IPS-18a (cell line): ENCODE results near the gene SKP1.

Experiments used
- H3K27ac ChIP-seq: one replicate; pipeline ENCODE4 v1.5.1; 2013; ENCODE audit warnings: low read length
- H3K27me3 ChIP-seq: one replicate; pipeline ENCODE4 v1.6.1; 2013; ENCODE audit warnings: mild to moderate bottlenecking, low read length; ENCODE audit not compliant: control insufficient read depth, insufficient read depth
- H3K36me3 ChIP-seq: one replicate; pipeline ENCODE4 v1.6.1; 2013; ENCODE audit warnings: low read depth, low read length; ENCODE audit not compliant: control insufficient read depth
- H3K4me1 ChIP-seq: one replicate; pipeline ENCODE4 v1.6.1; 2013; ENCODE audit warnings: low read depth, low read length; ENCODE audit not compliant: control insufficient read depth
- H3K4me3 ChIP-seq: one replicate; pipeline ENCODE4 v1.5.1; 2013; ENCODE audit warnings: low read length
- H3K9ac ChIP-seq: one replicate; pipeline ENCODE4 v1.6.1; 2013; ENCODE audit warnings: mild to moderate bottlenecking, low read length, moderate library complexity
- H3K9me3 ChIP-seq: one replicate; pipeline ENCODE4 v1.6.1; 2013; ENCODE audit warnings: low read depth, low read length; ENCODE audit not compliant: control insufficient read depth

The SKP1 gene

DNA sequence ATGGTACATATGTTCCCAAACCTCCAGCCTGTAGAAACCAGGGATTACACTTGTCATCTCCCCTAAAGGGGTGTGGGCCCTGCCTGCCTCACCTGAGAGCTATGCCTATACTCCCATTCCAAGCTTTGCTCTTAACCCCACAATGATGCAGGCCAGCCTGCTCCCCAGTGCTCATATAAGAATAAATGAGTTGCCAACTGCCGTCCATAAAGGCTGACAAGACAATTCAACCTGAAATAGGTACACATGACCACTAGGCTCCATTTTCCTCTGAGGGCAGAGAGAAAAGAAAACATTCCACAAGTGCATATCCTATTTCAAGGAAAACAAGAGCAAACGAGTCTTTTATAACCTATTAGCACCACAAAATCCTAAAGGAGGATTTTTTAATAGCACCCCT lies 28.4 kb downstream of the SKP1 start:
- Histone ChIP-seq H3K36me3 (peaks cover 63% of the 10 kb centered on the region), H3K27ac (no peak overlapping the region), H3K4me1 (no peaks in the 10 kb centered on the region), H3K4me3 (no peak overlapping the region), H3K9ac (no peak overlapping the region), H3K27me3 (no peaks in the 10 kb centered on the region), H3K9me3 (no peaks in the 10 kb centered on the region)

DNA sequence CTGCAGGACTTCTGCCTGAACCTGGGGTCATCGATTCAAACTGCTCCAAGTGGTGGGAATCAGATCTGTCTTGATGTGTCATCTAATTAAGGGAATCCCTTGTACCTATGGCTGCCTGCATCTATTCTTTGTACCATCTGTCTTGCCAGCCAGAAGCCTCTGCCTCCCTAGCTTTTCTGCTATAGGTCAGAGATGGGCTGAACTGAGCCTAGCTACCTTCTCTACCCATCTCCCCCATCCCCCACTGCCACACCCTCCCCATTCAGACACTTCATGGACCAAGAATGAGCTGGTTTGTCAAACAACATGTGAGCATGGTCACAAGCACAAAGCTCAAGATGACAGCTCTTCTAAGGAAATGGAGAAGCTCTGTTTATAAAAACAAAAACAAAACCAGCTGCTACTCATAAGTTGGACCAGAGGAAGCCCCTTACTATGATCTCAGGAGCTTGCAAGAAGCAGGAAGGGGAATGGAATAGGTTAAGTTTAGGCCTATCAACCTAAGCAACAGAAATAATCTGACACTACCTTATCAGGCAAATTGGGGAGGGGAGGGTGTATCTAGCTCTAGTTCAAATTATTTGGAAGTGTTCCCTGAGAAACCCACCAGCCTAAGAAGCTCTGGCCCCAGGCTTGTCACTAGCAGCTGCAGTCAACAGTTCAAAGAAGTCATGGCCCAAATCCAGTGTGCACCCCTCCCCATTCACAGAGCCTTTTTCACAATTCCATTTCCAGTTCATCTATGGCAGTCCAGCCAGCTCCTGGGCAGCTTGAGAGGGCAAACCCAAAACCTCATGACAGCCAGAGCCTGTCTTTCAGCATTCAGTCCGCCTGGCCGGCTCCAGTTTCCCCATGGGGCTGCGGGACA lies 29.9 kb downstream of the SKP1 start:
- Histone ChIP-seq H3K36me3 (peaks cover 60% of the 10 kb centered on the region), H3K4me1 (no peaks in the 10 kb centered on the region), H3K9ac (no peak overlapping the region), H3K27me3 (no peaks in the 10 kb centered on the region), H3K27ac (no peak overlapping the region), H3K4me3 (no peak overlapping the region), H3K9me3 (no peaks in the 10 kb centered on the region)

DNA sequence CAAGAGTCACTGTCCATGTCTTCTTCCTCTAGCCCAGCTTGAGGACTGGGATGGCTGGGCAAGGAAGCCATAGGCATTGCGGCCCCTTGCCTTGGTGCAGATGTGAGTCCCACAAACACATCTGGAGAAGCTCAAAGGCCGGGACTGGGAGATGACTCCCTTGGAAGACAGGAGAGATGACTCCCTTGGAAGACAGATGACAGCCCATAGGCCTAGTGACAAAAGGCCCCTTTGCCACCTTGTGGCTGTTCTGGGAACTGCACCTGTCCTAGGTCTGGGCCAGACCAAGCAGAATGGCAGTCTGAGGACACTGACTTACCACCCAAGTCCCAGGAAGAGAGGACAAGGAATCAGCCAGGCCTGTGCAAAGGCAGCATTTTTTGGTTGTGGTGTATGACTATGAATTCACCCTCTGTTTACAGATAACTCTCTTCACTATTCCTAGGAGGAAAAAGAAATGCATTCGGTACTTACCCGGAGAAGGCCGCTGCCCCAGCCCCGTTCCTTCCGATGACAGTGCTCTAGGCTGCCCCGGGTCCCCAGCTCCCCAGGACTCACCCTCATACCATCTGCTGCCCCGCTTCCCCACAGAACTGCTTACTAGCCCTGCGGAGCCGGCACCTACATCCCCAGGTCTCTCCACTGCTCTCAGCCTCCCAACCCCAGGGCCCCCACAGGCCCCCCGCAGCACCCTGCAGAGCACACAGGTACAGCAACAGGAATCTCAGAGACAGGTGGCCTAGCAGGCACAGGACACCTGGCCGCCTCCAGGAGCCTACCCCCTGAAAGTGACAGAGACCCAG lies 30.8 kb downstream of the SKP1 start:
- H3K4me1 ChIP-seq, result no peaks in the 10 kb centered on the region
- no peak overlapping the region for H3K27ac ChIP-seq
- no peaks in the 10 kb centered on the region for H3K9me3 ChIP-seq
- no peaks in the 10 kb centered on the region for H3K27me3 ChIP-seq
- H3K4me3 ChIP-seq, result no peak overlapping the region
- peaks cover 53% of the 10 kb centered on the region for H3K36me3 ChIP-seq
- H3K9ac ChIP-seq, result no peak overlapping the region

DNA sequence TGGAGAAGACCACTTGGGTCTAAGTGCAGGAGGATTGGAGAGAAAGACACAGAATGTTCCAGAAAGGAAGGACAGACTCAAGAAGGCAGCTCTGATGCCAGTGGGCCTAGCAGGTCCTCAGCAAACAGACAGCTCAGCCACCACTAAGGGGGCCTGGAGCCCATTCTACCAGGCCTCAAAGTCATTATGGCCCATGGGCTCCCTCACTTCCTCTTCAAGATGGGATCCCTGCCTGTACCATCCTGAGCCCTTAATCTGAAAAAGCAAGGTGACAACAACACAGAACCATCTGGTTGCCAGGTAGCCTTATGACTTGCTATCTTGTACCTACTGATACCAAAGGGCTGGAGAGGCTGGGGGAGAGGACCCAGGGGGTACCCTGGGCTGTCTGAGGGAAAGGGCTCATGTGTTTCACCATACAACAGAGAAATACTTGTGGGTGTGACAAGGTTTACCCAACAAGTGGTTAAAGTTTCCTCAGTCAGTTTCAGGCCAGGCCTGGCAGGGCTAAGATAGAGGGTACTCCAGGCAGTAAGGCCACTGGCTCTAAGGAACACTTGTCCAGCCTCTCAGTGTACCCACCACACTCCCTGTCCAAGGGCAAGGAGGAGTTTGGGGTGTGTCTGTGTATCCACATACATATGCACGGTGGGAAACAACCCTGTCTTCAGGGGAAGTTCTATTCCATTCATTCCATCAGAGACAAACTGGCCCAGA lies 31.6 kb downstream of the SKP1 start:
- Histone ChIP-seq H3K9me3 (no peaks in the 10 kb centered on the region), H3K27ac (no peak overlapping the region), H3K27me3 (no peaks in the 10 kb centered on the region), H3K36me3 (peaks cover 45% of the 10 kb centered on the region), H3K4me3 (no peak overlapping the region), H3K9ac (no peak overlapping the region), H3K4me1 (no peaks in the 10 kb centered on the region)

DNA sequence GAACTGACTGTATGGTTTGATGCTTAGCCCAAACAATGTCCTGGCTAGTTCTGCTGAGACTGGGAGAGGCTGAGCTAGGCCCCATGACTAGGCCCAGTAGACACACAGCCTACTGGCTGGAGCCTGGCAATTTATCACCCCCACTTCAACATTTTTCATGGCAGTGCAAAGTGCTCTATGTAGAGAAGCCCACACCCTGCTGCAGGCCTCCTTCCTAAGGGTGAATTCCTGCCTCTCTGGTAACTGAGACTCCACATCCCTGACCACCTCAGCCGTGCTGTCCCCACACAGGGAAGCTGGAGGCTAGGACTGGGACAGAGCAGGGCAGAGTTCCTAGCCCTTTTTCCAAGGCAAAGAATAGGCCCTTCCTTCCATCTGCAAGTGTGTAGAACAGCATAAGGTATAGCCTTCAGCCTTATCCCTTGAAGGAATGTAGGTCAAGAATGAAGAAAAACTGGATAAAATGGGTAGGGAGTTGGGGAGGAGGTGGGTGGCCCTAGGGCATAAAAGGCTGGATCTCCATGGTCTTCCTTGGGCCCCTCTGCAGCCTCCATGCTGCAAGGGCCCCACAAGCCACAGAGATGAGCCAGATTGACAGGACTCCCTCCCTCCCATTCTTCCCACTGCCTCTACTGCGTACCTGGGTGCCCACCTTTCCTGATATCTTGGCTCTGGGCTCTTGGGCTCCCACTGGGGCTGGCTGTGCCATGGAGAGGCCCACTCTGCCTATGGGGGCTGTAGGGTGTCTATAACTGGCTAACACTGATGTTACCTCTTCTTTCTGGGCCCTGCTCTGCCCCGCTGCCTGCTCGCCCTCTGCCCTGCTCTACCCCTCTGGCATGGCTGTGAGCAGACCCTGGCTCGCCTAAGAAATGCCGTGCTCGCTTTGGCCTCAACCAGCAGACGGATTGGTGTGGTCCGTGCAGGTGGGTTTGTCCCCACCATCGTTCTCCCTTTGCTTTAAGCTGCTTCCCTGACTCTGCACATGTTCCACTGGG lies 32.5 kb downstream of the SKP1 start:
- Histone ChIP-seq H3K27ac (no peak overlapping the region), H3K27me3 (no peaks in the 10 kb centered on the region), H3K36me3 (peaks cover 36% of the 10 kb centered on the region), H3K9me3 (no peaks in the 10 kb centered on the region), H3K4me1 (no peaks in the 10 kb centered on the region), H3K9ac (no peak overlapping the region), H3K4me3 (no peak overlapping the region)

DNA sequence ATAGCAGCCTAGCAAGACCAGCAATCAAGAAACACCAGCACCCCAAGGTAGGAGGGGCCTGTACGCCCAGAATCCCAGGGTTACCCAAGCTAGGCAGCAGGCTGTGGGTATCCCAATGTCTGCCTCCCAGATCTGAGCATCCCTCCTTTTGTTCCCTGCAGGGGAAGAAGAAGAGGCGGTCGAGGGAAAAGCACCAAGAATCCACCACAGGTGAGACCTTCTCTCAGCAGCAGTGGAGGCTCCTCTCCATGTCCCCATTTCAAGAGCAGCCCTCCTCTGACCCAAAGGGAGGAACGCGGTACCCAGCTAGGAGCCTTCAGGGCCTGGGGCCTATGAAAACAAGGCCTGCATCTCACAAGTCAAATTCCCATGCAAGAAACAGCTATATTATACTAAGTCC lies 33.3 kb downstream of the SKP1 start:
- Histone ChIP-seq H3K9me3 (no peaks in the 10 kb centered on the region), H3K4me1 (no peaks in the 10 kb centered on the region), H3K27me3 (no peaks in the 10 kb centered on the region), H3K4me3 (no peak overlapping the region), H3K36me3 (peaks cover 32% of the 10 kb centered on the region), H3K9ac (no peak overlapping the region), H3K27ac (no peak overlapping the region)

DNA sequence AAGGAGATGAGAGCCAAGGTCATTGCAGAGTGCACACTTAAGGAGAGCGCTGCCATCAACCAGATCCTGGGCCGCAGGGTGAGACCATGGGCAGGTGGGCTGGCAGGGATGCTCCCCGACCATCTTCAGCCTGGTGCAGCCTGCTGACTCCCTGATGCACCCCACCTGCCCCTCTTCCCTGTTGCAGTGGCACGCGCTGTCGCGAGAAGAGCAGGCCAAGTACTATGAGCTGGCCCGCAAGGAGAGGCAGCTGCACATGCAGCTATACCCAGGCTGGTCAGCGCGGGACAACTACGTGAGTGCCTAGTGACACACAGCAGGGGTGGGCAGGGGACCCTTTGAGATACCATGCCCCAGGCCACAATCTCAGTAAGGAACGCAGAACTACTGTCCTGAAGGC lies 33.9 kb downstream of the SKP1 start:
- Histone ChIP-seq H3K9ac (no peak overlapping the region), H3K36me3 (peaks cover 32% of the 10 kb centered on the region), H3K4me1 (no peaks in the 10 kb centered on the region), H3K4me3 (no peak overlapping the region), H3K9me3 (no peaks in the 10 kb centered on the region), H3K27me3 (no peaks in the 10 kb centered on the region), H3K27ac (no peak overlapping the region)

DNA sequence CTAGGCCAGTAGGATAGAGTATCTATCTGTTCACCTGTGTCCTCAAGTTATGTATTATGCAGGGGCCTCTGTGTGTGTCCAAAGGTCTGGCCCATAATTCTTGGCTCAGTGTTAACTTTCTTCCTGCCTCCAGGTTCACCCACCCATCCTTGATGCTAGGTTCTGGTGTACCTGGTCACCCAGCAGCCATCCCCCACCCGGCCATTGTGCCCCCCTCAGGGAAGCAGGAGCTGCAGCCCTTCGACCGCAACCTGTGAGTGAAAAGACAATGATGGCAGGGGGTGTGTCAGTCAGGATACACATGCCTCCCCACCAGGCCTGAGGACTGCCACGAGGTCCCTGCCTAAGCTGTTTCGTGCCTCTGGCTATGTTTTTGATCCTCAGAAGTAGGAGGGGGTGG lies 34.7 kb downstream of the SKP1 start:
- Histone ChIP-seq H3K27me3 (no peaks in the 10 kb centered on the region), H3K27ac (no peak overlapping the region), H3K4me1 (no peaks in the 10 kb centered on the region), H3K9me3 (no peaks in the 10 kb centered on the region), H3K36me3 (peaks cover 32% of the 10 kb centered on the region), H3K9ac (no peak overlapping the region), H3K4me3 (no peak overlapping the region)

DNA sequence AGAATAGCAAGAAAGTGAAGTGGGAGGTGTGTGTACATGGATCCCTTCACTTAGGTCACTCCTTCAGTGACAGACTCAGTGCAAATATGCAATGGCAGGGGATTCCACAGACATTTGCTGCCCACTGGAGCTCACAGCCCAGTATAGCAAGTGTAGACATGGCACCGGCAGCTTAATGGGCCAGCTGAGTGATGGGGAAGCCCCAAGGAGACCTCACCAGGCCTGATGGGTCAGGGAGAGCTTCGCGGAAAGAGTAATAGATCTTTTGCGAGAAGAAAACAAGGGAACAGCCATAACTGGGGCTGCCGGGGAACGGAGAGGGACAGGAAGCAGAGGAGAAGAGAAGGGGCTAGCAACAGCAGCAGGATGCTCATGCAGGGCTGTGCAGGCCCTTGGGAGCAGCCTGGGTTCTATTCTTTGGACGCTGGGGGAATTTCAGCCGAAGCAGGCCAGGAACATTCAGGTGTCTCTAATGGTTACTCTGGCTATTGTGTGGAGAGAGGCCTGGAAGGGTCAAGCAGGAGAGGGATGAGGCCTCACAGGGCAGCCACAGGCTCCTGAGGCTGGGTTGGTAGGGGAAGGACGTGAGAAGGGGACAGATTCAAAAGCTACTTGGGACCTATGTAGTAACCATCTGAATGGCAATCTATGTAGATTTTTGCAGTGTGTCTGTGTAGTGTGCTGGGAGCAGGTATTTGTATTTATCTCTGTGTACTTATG lies 35.3 kb downstream of the SKP1 start:
- no peaks in the 10 kb centered on the region for H3K4me1 ChIP-seq
- H3K36me3 ChIP-seq, result peaks cover 32% of the 10 kb centered on the region
- H3K27ac ChIP-seq, result no peak overlapping the region

DNA sequence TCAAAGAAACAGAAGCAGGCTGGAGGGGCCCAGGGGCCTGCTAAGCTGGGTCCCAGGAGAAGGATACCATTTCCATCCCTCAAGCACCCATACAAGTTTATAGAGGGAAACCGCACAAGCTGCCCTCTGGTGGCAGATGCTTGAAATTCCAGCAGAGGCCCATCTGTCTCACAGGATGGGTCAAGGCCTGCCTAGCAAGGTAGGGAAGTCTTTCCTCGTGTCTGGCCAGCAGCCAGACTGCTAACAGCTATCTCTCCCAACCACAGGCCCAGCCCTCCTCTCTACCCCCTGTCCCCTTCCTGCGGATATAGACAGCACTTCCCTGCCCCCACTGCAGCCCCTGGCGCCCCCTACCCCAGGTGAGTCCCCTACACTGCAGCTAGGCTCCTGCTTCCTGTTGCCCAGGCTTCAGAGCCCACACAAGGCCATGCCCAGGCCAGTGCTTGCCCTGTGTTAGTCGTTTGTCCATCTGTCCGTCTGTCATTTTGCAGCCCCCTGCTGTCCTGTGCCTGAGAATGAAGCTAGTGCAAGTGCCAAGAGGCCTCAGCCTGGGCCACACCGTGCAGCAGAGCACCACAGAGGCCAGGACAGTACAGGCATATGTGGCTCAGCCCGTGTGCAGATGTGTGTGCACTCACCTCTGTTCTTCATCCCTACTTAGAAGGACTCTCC lies 36.1 kb downstream of the SKP1 start:
- Histone ChIP-seq H3K9me3 (no peaks in the 10 kb centered on the region), H3K9ac (no peak overlapping the region), H3K27me3 (no peaks in the 10 kb centered on the region), H3K4me3 (no peak overlapping the region), H3K4me1 (no peaks in the 10 kb centered on the region), H3K27ac (no peak overlapping the region), H3K36me3 (peaks cover 31% of the 10 kb centered on the region)

More for the DNA sequence above, 35.3 kb downstream of the SKP1 start:
- Histone ChIP-seq H3K9me3 (no peaks in the 10 kb centered on the region), H3K27me3 (no peaks in the 10 kb centered on the region), H3K9ac (no peak overlapping the region), H3K4me3 (no peak overlapping the region)
